ENCODE results near the gene PTPRU.

DNA sequence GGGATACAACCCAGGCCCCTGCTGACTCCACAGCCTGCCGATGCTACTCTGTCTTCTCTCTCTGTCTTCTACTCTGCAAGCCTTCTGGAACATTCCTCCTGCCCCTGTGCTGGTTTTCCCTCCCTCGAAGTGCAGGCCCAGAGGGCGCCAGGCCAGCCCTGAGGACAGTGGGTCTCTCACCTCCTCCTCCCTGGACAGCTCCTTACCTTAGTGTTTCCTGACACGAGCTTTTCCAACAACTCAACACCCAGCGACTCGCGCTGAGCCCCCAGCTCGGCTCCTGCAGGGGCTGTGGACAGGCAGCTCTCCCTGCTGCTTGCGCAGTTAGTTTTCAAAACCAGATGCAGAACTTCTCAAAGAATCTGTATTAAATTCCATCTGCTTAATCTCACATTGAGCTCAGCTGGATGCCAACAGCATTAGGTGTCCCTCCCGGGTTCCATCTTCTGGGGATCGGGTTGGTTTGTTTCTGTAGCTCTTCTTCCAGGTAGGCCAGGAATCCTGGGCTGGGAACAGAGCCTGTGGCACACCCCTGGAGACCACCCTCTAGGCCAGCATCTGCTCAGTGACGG is 54.2 kb downstream of the PTPRU start:
- no peak for TF ChIP-seq EZH2 (IDR thresholded peaks at IDR 0.05; ENCODE audit: low read length, unreplicated experiment)
- TF ChIP-seq, protein P1, sequence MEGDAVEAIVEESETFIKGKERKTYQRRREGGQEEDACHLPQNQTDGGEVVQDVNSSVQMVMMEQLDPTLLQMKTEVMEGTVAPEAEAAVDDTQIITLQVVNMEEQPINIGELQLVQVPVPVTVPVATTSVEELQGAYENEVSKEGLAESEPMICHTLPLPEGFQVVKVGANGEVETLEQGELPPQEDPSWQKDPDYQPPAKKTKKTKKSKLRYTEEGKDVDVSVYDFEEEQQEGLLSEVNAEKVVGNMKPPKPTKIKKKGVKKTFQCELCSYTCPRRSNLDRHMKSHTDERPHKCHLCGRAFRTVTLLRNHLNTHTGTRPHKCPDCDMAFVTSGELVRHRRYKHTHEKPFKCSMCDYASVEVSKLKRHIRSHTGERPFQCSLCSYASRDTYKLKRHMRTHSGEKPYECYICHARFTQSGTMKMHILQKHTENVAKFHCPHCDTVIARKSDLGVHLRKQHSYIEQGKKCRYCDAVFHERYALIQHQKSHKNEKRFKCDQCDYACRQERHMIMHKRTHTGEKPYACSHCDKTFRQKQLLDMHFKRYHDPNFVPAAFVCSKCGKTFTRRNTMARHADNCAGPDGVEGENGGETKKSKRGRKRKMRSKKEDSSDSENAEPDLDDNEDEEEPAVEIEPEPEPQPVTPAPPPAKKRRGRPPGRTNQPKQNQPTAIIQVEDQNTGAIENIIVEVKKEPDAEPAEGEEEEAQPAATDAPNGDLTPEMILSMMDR (conservative IDR thresholded peaks at IDR 0.05; ENCODE audit: low read depth, low read length), result no peak
